HG02588 (cell line): ENCODE data around the gene REL.
A peak's percentile ranks its signal among the peaks of the same experiment; 100 is the strongest.
"Not testable (repeated sequence)": the region's sequence is repeated elsewhere in the genome, so short reads cannot be mapped to it uniquely, and the experiment has no call there.

Experiments used
- ATAC-seq: cut with Tn5 transposase; IDR thresholded peaks from one replicate; pipeline ENCODE4 v1.9.1; 2021; ENCODE audit warnings: mild to moderate bottlenecking, moderate library complexity; ENCODE audit not compliant: unreplicated experiment

Gene REL

GRCh38 chr2:60867007-60867406, 14.4 kb upstream of the REL start:
- ATAC-seq = no peak

DNA sequence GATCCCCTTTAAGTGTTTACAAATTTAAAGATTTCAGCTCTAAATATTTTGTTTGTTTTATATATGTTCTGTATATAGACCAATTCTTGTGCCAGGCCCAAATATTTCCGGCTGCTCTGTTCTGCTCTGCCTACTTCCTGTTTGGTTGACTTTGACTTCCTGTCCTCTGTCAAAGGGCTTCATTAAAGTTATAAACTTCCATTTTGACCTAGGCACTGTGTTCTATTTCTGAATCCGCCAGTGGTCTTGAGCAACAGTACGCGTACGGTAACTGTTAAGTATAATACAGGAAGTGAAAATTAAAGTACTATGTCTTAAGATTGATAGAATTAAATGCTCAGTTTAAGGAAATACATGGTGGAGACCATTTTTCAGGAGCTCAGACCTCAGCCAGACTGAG, 13.5 kb upstream of the REL start:
- ATAC-seq = no peak

DNA sequence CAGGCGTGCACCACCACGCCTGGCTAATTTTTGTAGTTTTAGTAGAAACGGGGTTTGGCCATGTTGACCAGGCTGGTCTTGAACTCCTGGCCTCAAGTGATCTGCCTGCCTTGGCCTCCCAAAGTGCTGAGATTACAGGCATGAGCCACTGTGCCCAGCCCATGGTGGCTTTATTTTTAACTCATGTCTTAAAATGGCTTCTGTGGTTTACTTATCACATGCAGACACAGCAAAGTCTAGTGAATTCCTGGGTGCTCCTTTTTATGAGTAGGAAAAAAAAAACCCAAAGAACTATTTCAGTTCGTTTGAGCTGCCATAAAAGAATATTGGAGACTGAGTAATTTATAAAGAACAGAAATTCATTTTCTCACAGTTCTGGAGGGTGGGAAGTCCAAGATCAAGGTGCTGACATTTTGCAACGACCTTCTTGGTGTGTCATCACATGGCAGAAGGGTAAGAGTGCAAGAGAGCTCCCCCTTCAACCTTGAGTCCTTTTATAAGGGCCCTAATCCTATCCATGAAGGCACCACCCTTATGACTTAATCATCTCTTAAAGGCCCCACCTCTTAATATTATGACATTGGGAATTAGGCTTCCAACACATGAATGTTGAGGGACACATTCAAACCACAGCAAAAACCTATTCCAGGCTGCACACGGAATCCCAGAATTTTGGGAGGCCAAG, 12.6 kb upstream of the REL start:
- no peak for ATAC-seq

GRCh38 chr2:60872510-60872928, 8.9 kb upstream of the REL start:
- ATAC-seq = no peak

- ATAC-seq = peak; percentile 82
Measured at GRCh38 chr2:60873381-60873780, 8.0 kb upstream of the REL start.

DNA sequence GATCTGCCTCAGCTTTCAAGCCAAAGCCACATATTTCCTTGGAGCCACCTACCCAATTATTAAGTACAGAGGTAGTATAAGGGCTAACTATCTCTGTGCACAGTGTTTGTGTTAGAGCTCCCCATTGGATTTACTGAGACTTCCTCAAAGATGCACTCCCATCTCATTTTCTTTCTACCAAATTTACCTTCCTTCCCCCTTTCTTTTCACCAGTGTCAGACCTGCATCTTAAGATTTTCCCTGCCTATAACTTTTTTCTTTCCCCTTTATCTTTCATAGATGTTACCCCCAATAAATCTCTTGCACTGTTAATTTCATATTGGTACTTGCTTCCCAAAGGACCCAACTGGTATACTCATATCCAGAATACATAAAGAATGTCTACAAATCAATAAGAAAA, 5.9 kb upstream of the REL start:
- ATAC-seq = no peak

DNA sequence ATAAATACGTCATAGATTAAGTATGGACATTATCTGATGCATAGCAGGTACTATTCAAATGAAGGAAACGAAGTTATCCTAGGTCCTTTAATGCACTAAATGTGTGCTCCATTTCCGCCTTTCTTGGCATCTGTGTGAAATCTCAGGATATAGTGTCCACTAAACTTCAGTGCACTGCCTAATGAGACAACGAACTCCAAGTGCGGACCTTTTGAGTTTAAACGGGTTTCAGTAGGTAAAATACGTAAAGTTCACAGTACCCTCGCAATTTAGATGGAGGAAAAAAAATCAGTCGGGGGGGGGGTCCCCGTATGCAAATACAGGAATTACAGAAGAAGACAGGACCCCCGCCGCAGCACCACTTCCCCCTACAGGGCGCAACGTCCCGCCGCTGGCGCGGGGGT, 729 bp upstream of the REL start:
- peak; percentile 2 for ATAC-seq

DNA sequence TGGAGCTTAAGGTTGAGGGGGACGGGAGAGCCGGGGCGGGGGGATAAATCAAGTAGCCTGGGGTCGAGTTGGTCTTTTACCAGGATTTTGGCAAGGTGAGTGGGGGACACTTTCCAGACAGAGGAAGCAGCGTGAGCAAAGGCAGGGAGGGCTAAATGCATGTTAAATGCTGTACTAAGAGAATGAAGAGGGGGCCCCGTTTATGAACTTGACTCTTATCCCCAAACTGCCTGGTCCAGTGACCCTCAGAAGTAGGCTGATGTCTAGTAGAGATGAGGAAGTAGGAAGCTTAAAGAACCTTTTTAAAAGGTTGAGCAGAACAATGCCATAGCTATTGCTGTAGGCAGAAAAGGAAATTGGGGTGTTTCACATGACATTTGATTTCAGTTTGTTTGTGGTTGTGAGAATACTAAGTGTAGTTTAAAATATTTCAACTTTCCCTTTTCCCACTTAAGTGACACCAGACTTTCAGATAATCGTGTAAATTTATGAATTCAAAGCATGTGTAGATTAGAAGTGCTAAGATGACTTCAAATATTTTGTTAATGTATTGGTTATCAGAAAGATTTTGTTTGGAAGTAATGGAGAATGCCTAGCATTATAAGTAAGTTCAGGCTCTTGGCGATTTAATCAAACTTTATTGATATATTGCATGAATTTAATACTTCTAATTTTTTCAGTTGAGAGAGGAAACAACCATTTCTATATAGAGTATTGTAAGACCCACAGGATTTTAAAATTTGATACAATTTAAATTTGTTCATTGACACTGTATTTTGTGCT, 1.8 kb downstream of the REL start:
- ATAC-seq = no peak

DNA sequence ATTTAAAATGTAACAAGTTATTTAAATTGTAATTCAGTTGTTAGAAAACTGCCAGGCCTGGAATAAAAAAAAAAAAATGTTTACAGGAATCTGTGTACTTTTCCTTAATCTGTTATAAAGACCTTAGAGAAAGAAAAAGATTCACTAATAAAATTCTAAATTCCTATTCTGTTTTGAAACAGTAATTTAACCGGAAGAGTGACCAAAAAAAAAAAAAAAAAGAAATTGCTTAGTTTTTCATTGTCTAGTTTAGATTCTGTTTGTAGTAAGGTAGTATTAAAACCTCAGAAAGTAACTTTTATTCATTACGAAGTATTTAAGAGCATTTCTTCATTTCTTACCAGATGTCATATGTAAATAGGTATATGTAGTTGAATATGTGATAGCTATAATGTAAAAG, 2.5 kb downstream of the REL start:
- ATAC-seq = no peak

DNA sequence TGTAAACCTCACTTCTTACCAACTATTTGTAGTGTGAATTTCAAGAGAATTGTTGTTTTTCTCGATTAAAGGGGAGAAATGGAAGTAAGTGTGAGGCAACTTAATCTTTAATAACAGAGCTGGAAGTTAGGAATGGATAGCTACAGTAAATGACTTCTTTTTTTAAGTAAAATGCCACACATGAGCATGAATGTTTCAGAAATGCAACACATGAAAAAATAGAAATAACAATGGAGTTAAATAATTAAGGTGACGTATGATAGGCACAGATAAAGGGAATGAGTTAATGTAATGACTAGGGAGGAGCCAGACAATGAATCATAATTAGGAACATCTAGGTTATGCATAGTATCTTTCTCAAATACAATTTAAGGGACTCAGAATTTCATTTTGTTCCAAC, 3.4 kb downstream of the REL start:
- ATAC-seq = no peak

DNA sequence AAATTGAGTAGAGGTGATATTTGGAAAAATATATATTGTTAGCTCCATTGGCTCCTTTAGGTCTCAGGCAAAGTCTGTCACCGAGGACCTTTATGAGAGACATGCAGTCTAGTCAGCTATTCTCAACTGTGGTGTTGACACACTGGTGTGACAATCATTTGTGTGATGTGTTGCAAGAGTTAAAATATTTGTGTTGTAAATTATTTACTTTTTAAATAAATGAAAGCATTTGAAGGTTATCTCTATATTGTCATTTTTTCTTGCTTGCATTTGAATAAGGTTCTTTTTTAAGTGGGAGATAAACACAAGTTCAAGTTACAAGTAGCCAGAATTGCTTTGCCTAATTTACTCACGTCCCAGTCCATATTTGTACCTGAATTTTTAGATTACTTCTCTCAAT, 4.3 kb downstream of the REL start:
- no peak for ATAC-seq

DNA sequence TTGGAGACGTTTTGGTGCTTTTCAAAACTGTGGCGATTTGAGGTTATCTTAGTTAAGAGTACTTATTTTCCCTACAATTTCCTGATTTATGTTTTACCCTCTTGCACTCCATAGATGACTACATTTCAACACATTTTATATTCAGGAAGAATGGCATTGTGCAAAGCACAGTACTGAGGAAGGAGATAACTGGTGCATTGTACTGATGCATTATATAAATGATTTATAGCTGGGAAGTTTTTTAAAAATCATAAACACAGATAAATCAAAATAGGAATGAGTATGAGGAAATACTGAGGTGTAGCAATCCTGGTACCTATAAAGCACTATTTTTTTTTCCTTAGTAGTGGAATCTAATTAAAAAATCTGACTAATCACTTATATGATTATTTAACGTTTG, 5.6 kb downstream of the REL start:
- ATAC-seq = no peak

DNA sequence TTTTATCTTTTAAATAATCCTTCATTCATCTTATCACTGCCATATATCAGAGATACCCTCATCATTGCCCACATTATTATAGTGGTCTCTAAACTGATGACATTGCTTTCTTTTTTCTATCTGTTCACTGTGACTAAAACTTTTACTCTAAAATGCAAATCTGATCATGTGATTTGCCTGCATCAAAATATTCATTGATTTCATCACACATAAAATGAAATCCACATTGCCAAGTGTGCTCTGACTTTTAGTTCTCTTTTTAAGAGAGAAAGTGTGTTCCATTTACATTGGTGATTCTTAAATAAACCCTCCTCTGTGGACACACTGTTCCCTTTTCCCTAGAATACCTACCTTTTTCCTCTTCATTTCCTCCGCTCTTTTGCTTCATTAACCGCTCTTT, 7.5 kb downstream of the REL start:
- ATAC-seq = no peak

GRCh38 chr2:60889581-60890392, 8.4 kb downstream of the REL start:
- ATAC-seq = not testable (repeated sequence)

DNA sequence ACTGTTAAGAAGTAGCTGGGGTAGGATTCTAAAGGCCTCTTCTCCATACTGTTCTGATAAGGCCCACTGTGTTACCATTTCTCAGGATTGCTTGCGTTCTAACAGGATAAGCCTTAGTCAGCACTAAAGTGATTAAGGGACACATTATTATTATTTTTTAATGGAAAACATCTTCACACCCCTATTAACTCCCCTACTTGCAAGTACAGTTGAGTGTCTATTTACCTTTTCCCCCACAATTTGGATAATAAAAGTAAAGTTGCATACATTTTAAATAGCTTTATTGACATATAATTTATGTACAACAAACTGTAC, 9.0 kb downstream of the REL start:
- no peak for ATAC-seq

GRCh38 chr2:60891180-60891579, 9.8 kb downstream of the REL start:
- no peak for ATAC-seq

DNA sequence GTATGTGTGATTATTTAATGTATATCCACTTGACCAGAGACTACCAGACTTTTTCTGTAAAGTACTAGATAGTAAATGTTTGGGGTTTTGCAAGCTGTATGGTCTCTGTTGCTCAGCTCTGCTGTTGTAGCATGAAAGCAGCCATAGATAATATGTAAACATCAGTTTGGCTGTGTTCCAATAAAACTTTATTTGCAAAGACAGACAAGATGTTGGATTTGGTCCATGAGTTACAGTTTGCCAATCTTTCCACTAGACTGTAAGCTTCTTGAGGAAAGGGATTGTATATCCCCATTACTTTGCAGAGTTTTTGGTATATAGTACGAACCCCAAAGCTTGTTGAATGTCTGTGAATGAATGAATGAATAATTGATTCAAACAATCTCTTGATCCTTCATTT, 17.2 kb downstream of the REL start:
- no peak for ATAC-seq

GRCh38 chr2:60899230-60899891, 18.0 kb downstream of the REL start:
- peak; percentile 64 for ATAC-seq

- no peak for ATAC-seq
Measured at GRCh38 chr2:60899892-60900249, 18.5 kb downstream of the REL start.

DNA sequence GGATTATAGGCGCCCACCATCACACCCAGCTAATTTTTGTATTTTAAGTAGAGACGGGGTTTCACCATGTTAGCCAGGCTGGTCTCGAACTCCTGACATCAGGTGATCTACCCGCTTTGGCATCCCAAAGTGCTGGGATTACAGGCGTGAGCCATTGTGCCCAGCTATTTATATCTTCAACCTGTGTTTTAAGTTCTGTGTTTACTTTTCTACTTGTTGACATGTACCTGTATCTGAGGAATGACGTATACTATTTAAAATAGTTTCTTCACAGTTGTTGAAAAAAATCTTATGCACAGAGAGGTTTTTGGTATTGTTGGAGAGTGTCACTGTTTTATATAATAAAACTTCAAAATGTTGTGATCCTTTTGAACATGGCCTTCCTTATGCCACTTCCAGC, 19.9 kb downstream of the REL start:
- not testable (repeated sequence) for ATAC-seq

- ATAC-seq = not testable (repeated sequence)
Measured at GRCh38 chr2:60905867-60906266, 24.5 kb downstream of the REL start.
